ENCODE data around the gene CNIH2. TPM values are rescaled to one million over a fixed set of nuclear protein-coding genes. Genes with fewer than 3 reads are reported as not detected.

Gene CNIH2
- total and polyA plus RNA-seq, 2 of the 8 experiments (the other 6 are each of a cell fraction or from before 2014, with no cell fraction given) = 12.5 to 15.8 TPM

DNA sequence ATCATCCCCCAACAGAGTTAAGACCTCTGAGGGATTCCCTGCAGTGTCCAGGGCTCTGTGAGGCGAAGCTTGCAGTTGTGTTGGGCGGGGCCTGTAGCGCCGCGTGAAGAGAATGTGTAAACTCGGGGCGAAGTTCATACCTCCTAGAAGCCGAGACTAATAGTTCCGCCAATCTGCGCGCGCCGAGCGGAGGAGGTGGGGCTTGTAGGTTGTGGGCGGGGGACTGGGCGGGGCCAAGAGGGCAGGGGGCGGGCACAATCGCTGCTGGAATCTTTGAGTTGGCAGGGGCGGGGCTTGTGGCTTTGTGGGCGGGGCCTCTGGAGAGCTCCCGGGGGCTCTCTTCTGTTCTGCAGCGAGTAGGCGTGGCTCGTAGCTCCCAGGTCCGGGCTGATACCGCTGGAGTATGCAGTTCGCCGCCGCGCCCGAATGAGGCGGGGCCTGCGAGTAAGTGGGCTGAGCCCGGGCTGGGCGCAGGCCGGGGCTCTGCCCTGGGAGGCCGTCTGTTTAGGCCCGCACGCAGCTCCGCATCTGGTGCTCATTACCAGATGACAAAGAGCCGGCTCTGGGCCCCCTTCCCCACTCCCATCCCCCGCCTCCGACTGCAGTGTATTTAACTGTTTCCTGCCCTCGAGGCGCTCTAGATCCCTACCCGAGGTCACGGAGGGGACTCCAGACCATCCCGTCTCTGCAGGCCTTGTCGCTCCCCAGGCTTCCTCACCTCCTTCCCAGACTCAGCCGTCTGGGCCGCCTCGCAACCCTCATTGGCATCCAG is 34.8 kb downstream of the CNIH2 start (continued):
- TF ChIP-seq, protein P1, sequence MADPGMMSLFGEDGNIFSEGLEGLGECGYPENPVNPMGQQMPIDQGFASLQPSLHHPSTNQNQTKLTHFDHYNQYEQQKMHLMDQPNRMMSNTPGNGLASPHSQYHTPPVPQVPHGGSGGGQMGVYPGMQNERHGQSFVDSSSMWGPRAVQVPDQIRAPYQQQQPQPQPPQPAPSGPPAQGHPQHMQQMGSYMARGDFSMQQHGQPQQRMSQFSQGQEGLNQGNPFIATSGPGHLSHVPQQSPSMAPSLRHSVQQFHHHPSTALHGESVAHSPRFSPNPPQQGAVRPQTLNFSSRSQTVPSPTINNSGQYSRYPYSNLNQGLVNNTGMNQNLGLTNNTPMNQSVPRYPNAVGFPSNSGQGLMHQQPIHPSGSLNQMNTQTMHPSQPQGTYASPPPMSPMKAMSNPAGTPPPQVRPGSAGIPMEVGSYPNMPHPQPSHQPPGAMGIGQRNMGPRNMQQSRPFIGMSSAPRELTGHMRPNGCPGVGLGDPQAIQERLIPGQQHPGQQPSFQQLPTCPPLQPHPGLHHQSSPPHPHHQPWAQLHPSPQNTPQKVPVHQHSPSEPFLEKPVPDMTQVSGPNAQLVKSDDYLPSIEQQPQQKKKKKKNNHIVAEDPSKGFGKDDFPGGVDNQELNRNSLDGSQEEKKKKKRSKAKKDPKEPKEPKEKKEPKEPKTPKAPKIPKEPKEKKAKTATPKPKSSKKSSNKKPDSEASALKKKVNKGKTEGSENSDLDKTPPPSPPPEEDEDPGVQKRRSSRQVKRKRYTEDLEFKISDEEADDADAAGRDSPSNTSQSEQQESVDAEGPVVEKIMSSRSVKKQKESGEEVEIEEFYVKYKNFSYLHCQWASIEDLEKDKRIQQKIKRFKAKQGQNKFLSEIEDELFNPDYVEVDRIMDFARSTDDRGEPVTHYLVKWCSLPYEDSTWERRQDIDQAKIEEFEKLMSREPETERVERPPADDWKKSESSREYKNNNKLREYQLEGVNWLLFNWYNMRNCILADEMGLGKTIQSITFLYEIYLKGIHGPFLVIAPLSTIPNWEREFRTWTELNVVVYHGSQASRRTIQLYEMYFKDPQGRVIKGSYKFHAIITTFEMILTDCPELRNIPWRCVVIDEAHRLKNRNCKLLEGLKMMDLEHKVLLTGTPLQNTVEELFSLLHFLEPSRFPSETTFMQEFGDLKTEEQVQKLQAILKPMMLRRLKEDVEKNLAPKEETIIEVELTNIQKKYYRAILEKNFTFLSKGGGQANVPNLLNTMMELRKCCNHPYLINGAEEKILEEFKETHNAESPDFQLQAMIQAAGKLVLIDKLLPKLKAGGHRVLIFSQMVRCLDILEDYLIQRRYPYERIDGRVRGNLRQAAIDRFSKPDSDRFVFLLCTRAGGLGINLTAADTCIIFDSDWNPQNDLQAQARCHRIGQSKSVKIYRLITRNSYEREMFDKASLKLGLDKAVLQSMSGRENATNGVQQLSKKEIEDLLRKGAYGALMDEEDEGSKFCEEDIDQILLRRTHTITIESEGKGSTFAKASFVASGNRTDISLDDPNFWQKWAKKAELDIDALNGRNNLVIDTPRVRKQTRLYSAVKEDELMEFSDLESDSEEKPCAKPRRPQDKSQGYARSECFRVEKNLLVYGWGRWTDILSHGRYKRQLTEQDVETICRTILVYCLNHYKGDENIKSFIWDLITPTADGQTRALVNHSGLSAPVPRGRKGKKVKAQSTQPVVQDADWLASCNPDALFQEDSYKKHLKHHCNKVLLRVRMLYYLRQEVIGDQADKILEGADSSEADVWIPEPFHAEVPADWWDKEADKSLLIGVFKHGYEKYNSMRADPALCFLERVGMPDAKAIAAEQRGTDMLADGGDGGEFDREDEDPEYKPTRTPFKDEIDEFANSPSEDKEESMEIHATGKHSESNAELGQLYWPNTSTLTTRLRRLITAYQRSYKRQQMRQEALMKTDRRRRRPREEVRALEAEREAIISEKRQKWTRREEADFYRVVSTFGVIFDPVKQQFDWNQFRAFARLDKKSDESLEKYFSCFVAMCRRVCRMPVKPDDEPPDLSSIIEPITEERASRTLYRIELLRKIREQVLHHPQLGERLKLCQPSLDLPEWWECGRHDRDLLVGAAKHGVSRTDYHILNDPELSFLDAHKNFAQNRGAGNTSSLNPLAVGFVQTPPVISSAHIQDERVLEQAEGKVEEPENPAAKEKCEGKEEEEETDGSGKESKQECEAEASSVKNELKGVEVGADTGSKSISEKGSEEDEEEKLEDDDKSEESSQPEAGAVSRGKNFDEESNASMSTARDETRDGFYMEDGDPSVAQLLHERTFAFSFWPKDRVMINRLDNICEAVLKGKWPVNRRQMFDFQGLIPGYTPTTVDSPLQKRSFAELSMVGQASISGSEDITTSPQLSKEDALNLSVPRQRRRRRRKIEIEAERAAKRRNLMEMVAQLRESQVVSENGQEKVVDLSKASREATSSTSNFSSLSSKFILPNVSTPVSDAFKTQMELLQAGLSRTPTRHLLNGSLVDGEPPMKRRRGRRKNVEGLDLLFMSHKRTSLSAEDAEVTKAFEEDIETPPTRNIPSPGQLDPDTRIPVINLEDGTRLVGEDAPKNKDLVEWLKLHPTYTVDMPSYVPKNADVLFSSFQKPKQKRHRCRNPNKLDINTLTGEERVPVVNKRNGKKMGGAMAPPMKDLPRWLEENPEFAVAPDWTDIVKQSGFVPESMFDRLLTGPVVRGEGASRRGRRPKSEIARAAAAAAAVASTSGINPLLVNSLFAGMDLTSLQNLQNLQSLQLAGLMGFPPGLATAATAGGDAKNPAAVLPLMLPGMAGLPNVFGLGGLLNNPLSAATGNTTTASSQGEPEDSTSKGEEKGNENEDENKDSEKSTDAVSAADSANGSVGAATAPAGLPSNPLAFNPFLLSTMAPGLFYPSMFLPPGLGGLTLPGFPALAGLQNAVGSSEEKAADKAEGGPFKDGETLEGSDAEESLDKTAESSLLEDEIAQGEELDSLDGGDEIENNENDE (IDR thresholded peaks at IDR 0.05; ENCODE audit: insufficient replicate concordance, low read length) = no peak
- TF ChIP-seq POLR2AphosphoS5 (IDR thresholded peaks at IDR 0.05; ENCODE audit: low read depth, low read length) = peak; percentile 36; the same call in 1 of the 2 replicates

Measured in H1 (cell line).